ENCODE data around the gene TRIM44.

- TF ChIP-seq, protein P1, sequence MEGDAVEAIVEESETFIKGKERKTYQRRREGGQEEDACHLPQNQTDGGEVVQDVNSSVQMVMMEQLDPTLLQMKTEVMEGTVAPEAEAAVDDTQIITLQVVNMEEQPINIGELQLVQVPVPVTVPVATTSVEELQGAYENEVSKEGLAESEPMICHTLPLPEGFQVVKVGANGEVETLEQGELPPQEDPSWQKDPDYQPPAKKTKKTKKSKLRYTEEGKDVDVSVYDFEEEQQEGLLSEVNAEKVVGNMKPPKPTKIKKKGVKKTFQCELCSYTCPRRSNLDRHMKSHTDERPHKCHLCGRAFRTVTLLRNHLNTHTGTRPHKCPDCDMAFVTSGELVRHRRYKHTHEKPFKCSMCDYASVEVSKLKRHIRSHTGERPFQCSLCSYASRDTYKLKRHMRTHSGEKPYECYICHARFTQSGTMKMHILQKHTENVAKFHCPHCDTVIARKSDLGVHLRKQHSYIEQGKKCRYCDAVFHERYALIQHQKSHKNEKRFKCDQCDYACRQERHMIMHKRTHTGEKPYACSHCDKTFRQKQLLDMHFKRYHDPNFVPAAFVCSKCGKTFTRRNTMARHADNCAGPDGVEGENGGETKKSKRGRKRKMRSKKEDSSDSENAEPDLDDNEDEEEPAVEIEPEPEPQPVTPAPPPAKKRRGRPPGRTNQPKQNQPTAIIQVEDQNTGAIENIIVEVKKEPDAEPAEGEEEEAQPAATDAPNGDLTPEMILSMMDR (IDR thresholded peaks at IDR 0.05; ENCODE audit: low read depth, low read length), result no peak
- TF ChIP-seq MAX (IDR thresholded peaks at IDR 0.05; ENCODE audit: low read depth, low read length), result no peak
Measured at GRCh38 chr11:35823742-35824298, 161.2 kb downstream of the TRIM44 start.
